ENCODE data around the gene GPX7.

GRCh38 chr1:52621950-52622349 lies 19.8 kb downstream of the GPX7 start:
- TF ChIP-seq PATZ1 (CRISPR knock-in tag; IDR thresholded peaks at IDR 0.05; ENCODE audit: borderline replicate concordance) = no peak
- TF ChIP-seq ISL1 (CRISPR knock-in tag; IDR thresholded peaks at IDR 0.05) = no peak
- no peak for TF ChIP-seq ZNF70 (CRISPR knock-in tag; IDR thresholded peaks at IDR 0.05)
- no peak for TF ChIP-seq TSHZ2 (CRISPR knock-in tag; IDR thresholded peaks at IDR 0.05)
